Stimulated activated CD8-positive, alpha-beta memory T cell treated with anti-CD3 and anti-CD28 coated beads, Interleukin-7, amount 100 ng/mL, for 24 hours (primary cell): ENCODE measurements around the gene EHBP1.

Experiments
- DNase-seq: peaks from one replicate; pipeline ENCODE4 v3.0.0-alpha.2; 2020; ENCODE audit warnings: low read depth

The EHBP1 gene

DNA sequence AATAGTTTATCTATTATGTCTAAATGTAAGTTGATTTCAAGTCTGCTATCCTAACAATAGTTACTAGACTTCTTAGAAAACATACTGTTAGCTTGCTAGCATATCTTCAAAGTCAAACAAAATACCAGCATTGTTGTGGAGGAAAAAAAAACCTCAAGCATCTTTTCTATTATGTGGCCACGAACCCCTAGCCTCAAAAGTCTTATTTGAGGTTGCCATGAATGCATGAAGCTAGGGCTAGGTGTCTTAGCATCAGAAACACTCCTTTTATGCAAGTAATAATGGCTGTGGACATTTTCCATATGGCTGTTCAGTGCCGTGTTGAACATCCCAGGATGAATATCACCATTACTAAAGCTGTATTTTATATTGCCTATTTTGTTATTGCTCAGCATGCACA, 258.5 kb downstream of the EHBP1 start:
- DNase-seq, result no peak

GRCh38 chr2:62964671-62965070, 259.2 kb downstream of the EHBP1 start:
- DNase-seq, result no peak

GRCh38 chr2:62966991-62967390, 261.5 kb downstream of the EHBP1 start:
- no peak for DNase-seq

- no peak for DNase-seq
These were observed 262.7 kb downstream of the EHBP1 start for GRCh38 chr2:62968168-62968567.

GRCh38 chr2:62968668-62969067, 263.2 kb downstream of the EHBP1 start:
- no peak for DNase-seq

GRCh38 chr2:62971936-62972335, 266.4 kb downstream of the EHBP1 start:
- no peak for DNase-seq

DNA sequence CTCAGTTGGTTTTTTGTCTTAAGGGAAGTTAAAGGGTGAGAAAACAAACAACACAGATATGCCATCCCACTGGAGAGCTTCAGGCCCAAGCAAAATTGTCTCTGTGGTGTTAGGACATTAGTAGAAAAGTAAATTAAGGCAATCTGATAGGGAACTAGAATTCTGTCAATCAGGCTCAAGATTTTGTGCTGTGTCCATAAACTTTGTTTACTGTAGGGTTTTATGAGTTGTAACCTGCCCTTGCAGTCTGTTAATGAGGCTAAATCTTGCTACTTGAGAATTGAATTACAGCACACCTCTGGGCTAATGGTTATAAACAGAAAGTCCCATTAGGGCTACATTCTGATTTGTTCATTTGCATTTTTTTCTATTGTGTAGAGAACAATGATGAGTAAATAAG, 267.1 kb downstream of the EHBP1 start:
- DNase-seq, result no peak

DNA sequence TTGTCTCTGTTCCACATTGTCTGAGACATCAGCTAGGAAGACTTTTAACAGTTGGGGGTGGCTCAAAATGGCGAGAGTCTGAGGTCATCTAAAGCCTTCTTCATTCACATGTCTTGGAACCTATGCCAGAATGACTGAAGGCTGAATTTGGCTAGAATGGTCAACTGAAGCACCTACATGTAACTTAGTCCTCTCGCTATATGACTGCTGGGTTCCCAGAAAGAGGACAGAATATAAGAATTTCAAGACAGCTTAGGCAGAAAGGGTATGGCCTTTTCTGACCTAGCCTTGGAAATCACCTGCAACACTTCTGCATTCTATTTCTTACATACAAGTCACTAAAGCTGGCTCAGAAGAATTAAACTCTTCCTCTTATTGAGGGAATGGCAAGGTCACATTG, 269.5 kb downstream of the EHBP1 start:
- no peak for DNase-seq

GRCh38 chr2:62991605-62992004, 286.1 kb downstream of the EHBP1 start:
- DNase-seq, result no peak

- no peak for DNase-seq
These were observed 287.0 kb downstream of the EHBP1 start for GRCh38 chr2:62992561-62992960.

DNA sequence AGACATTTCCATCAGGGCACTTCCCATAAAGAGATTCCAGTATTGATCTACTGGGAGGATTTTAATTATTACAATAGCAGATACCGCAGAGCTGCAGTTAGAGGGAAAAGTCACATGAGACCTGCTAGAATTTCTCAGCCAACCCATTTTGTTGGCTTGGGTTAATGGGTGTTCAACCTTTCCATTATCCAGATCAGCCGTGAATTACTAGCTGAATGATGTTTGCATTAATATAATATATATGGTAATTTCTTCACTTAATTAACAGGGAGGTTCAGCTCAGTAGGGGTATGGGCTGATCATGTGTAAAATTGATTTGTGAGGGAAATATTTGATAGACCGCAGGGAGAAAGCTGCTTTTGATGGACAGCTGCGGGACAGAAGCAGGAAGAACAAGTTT, 288.7 kb downstream of the EHBP1 start:
- no peak for DNase-seq

GRCh38 chr2:62996534-62997186, 291.1 kb downstream of the EHBP1 start:
- DNase-seq, result no peak

GRCh38 chr2:62998949-62999348, 293.4 kb downstream of the EHBP1 start:
- no peak for DNase-seq

GRCh38 chr2:62999905-63000304, 294.4 kb downstream of the EHBP1 start:
- DNase-seq, result no peak

DNA sequence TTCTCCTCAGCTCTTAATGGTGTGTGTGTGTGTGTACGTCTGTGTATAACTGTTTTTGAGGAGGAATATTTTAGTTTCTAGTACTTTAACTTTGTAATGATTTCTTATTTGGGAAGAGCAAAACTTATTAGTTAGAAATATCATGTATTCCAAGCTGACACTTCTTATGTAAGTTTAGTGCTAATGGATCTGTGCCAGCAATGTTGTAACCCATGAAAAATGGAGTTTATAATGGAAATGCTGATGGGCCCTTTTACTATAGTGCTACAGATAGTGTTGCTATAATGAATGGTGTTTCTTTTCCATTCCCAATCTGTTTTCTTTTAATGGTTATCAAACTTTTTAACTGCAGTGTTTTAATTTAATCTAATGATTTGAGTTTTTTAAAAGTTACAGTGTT, 295.3 kb downstream of the EHBP1 start:
- no peak for DNase-seq

DNA sequence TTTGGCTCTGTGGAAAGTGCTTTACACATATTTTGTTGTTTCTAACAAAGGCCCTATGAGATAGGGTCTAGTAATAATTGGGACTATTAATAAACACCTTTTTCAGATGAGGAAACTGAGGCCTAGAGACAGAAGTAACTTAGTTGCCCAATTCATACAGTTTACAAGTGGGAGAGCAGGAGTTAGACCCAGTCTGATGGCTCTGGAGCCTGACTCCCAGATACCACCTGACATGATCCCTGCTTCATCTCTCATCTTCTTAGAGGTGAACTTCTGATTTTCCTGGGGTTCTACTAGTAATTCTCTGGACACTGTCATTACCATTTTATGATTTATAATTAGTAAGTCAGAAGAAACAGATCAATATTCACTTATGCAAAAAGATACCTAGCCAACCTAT, 296.1 kb downstream of the EHBP1 start:
- no peak for DNase-seq

GRCh38 chr2:63003351-63003750, 297.8 kb downstream of the EHBP1 start:
- no peak for DNase-seq

GRCh38 chr2:63007813-63008458, 302.4 kb downstream of the EHBP1 start:
- DNase-seq, result no peak

GRCh38 chr2:63008838-63009237, 303.3 kb downstream of the EHBP1 start:
- no peak for DNase-seq

DNA sequence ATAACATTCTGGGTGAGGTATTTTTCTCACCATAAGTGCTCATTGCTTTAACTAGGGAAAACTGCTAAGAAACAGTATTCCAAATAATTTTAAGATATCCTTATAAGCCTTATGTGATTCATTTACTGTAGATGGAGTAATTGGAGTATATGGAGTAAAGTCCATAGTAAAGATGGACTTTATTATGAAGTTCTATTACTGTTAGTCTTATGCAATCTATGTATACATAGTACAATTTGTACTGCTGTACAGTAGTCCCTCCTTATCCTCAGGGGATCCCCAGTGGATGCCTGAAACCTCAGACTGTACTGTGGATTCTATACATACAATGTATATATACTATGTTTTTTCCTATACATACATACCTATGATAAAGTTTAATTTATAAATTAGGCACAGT, 304.0 kb downstream of the EHBP1 start:
- DNase-seq, result no peak

GRCh38 chr2:63012541-63012940, 307.0 kb downstream of the EHBP1 start:
- no peak for DNase-seq

DNA sequence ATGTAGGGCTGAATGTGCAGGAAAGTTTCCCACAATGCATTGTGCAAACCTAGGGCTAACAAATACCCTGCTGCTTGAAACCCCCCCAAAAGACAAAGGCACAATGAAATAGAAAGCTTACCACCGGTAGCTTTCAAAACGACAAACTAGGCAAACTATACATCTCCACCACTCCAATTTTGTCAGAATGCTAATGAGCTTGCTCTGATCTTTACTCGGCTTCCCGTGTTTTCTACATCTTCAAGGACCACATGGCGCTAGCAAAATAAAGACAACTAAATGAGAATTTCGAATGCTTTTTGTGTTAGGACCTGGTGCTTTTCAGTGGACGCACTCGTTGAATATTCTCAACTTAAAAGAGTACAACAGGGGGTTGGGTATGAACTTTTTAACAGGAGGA, 307.9 kb downstream of the EHBP1 start:
- DNase-seq, result no peak

- no peak for DNase-seq
These were observed 309.9 kb downstream of the EHBP1 start for GRCh38 chr2:63015389-63015788.

DNA sequence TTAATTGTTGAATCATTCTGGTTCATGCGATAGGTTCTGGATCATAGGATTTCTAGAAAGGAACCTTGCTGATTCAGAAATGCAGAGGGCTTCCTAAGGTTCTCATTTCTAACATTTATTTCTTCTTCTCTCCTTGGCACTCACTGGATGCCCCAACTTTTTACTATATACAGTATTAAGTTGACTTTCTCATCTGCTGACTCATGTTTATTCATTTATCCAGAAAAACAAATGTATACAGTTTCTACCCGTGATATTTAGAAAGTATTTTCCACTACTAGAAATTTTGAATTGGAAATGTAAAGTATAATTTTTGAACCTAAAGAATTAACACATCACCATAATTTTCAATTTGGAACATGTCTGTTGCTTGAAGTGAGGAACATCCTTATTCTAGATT, 312.9 kb downstream of the EHBP1 start:
- DNase-seq, result no peak
